ENCODE data around the gene CEMIP.
"Not testable (repeated sequence)": the region's sequence is repeated elsewhere in the genome, so short reads cannot be mapped to it uniquely, and the experiment has no call there.

GRCh38 chr15:80955571-80956452, 176.6 kb downstream of the CEMIP start:
- not testable (repeated sequence) for TF ChIP-seq CTCF (optimal IDR thresholded peaks at IDR 0.05 in 1 of 3, IDR thresholded peaks at IDR 0.05 in 1 of 3, conservative IDR thresholded peaks at IDR 0.05 in 1 of 3; ENCODE audit: extremely low read depth in 1 of 3, insufficient read depth in 2 of 3, low read length in 3 of 3); EZH2 (IDR thresholded peaks at IDR 0.05; ENCODE audit: low read length)

All from keratinocyte (primary cell).